K562 (cell line): Measurements from ENCODE around the gene ACBD3. TPM values are rescaled to one million over a fixed set of nuclear protein-coding genes. Genes with fewer than 3 reads are reported as not detected.

Experiments
- EWSR1 ChIP-seq: fragments of 450-650 bp; IDR thresholded peaks from 2 replicates; pipeline ENCODE4 v1.6.1; 2018; ENCODE audit warnings: borderline replicate concordance, mild to moderate bottlenecking, low read depth, moderate library complexity; ENCODE audit not compliant: partially characterized antibody
- FOXK1 ChIP-seq: sonication (generic); formaldehyde crosslinking; IDR thresholded peaks from 2 replicates; pipeline ENCODE4 v1.8.0; 2022; ENCODE audit warnings: missing genetic modification reagents, mild to moderate bottlenecking, borderline replicate concordance
- POLR2A ChIP-seq: fragments of 450-650 bp; conservative IDR thresholded peaks from 2 replicates; pipeline ENCODE4 v1.6.1; 2016
- RBM22 ChIP-seq: fragments of 200-400 bp; formaldehyde crosslinking; IDR thresholded peaks from 2 replicates; pipeline ENCODE4 v1.6.1; 2018; ENCODE audit warnings: low read length, low read depth; ENCODE audit not compliant: poor library complexity, severe bottlenecking
- RBM39 ChIP-seq: fragments of 200-400 bp; formaldehyde crosslinking; optimal IDR thresholded peaks from 2 replicates; pipeline ENCODE3; 2018; ENCODE audit warnings: low read depth, low read length
- RFX1 ChIP-seq: fragments of 450-650 bp; IDR thresholded peaks from 2 replicates; pipeline ENCODE4 v1.6.1; 2016; ENCODE audit warnings: mild to moderate bottlenecking, moderate library complexity
- SIRT6 ChIP-seq: IDR thresholded peaks from one replicate; pipeline ENCODE4 v1.6.1; 2012; ENCODE audit warnings: low read depth, mild to moderate bottlenecking, control low read depth, inconsistent platforms, low read length, moderate library complexity
- THRAP3 ChIP-seq: fragments of 450-650 bp; IDR thresholded peaks from 2 replicates; pipeline ENCODE4 v1.6.1; 2016; ENCODE audit warnings: mild to moderate bottlenecking, inconsistent platforms, borderline replicate concordance
- ZC3H8 ChIP-seq: fragments of 450-650 bp; IDR thresholded peaks from 2 replicates; pipeline ENCODE4 v1.6.1; 2017
- ZNF263 ChIP-seq: sonication (generic); formaldehyde crosslinking; IDR thresholded peaks from 2 replicates; pipeline ENCODE4 v1.8.0; 2022; ENCODE audit warnings: mild to moderate bottlenecking, missing genetic modification reagents, borderline replicate concordance
- ZNF408 ChIP-seq: fragments of 250-450 bp; sonication (Bioruptor Pico); IDR thresholded peaks from 2 replicates; pipeline ENCODE4 v1.4.0; 2020; ENCODE audit warnings: low read depth, mild to moderate bottlenecking, moderate library complexity
- polyA plus RNA-seq, 8 experiments: library from polyadenylated mRNA; depleted of rRNA in 4 of 8; stranded (reverse) in 5 of 8; unstranded in 3 of 8; fragments of >200 nt; fragmentation: Nextera tagmentation in 2 of 8; fragmentation: Illumina TruSeq in 1 of 8; extraction: Ambion mirVana in 2 of 8; extraction: Trizol in 1 of 8; gene quantifications; 2 replicates each; pipeline versions ENCODE4 v1.2.1 to v1.2.3, GENCODE V29; 2011 to 2014; ENCODE audit warnings: inconsistent platforms in 1 of 8, missing spikeins in 1 of 8
- total RNA-seq, 7 experiments: library from RNA; depleted of rRNA in 6 of 7; stranded (reverse); fragments of >200 nt in 6 of 7; fragmentation: Illumina TruSeq in 2 of 7; extraction: Trizol in 2 of 7; gene quantifications; 2 replicates each; pipeline versions ENCODE4 v1.2.1 to v1.2.3, GENCODE V29; 2011 to 2021; ENCODE audit warnings: low replicate concordance in 1 of 7
- TF ChIP-seq, protein P1 (sequence below): fragments of 450-650 bp; IDR thresholded peaks from 2 replicates; pipeline ENCODE4 v1.7.1; 2018; ENCODE audit warnings: mild to moderate bottlenecking, low read depth; ENCODE audit not compliant: partially characterized antibody
- TF ChIP-seq, protein P2 (sequence below): fragments of 250-450 bp; sonication (Bioruptor Pico); IDR thresholded peaks from 2 replicates; pipeline ENCODE4 v1.4.0; 2020
- TF ChIP-seq, protein P3 (sequence below), 2 experiments: fragments of 450-650 bp in 1 of 2; IDR thresholded peaks; 2 replicates each; pipeline ENCODE4 v1.6.1; 2011 to 2017; ENCODE audit warnings: low read depth in 2 of 2, antibody characterized with exemption in 1 of 2, borderline replicate concordance in 1 of 2, low read length in 1 of 2, mild to moderate bottlenecking in 1 of 2, mixed read lengths in 1 of 2; ENCODE audit not compliant: control insufficient read depth in 1 of 2

The ACBD3 gene
- total and polyA plus RNA-seq, 9 of the 15 experiments (the other 6 are each of a cell fraction or from before 2014, with no cell fraction given) = 11.1 to 36.7 (median 26.9) TPM

DNA sequence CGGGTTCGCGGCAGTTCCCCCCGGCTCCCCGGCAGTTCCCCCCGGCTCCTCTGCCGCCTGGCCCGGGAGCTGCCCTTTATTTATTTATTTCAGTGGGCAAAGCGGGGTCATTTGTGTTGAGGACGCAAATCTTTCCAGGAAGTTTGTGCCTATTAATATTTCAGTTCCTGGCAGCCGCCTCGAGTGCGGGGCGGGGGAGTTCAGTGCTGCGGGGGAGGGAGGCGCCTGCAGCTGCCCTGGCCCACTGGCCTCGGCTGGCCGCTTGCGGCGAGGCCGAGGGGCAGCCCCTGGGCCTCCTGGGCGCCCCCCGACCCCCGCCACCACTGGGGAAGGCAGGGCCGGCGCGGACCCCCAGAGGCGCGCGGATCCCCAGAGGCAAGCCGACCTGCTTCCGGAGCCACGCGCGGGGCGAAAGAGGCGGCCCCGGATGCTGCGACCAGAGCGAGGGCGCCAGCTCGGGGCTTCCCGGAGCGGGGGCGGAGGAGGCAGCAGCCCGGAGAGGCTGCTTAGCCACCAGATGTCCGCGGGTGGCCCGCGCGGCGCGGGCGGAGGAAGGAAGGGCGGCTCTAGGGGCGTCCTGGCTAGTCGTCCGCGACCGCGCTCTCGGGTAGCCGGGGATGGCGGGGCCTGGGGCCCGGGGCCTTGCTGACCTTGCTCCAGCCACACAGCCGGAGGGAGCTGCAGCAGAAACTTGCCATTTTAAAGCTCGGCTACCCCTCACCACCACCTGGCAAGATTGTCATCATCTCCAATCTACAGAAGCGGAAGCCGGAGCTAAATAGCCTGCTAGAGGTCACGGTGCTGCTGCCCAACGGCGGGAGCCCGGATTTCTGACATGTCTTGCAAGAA lies 76.1 kb downstream of the ACBD3 start (continued):
- TF ChIP-seq SIRT6 (no peak), THRAP3 (no peak), POLR2A (peak; percentile 60; the same call in 1 of the 2 replicates), ZNF263 (CRISPR knock-in tag) (no peak), RBM39 (no peak), RBM22 (no peak), EWSR1 (no peak), ZC3H8 (no peak), FOXK1 (CRISPR knock-in tag) (no peak), RFX1 (no peak), ZNF408 (no peak)
- TF ChIP-seq, protein P1, sequence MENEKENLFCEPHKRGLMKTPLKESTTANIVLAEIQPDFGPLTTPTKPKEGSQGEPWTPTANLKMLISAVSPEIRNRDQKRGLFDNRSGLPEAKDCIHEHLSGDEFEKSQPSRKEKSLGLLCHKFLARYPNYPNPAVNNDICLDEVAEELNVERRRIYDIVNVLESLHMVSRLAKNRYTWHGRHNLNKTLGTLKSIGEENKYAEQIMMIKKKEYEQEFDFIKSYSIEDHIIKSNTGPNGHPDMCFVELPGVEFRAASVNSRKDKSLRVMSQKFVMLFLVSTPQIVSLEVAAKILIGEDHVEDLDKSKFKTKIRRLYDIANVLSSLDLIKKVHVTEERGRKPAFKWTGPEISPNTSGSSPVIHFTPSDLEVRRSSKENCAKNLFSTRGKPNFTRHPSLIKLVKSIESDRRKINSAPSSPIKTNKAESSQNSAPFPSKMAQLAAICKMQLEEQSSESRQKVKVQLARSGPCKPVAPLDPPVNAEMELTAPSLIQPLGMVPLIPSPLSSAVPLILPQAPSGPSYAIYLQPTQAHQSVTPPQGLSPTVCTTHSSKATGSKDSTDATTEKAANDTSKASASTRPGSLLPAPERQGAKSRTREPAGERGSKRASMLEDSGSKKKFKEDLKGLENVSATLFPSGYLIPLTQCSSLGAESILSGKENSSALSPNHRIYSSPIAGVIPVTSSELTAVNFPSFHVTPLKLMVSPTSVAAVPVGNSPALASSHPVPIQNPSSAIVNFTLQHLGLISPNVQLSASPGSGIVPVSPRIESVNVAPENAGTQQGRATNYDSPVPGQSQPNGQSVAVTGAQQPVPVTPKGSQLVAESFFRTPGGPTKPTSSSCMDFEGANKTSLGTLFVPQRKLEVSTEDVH = no peak
- TF ChIP-seq, protein P2, sequence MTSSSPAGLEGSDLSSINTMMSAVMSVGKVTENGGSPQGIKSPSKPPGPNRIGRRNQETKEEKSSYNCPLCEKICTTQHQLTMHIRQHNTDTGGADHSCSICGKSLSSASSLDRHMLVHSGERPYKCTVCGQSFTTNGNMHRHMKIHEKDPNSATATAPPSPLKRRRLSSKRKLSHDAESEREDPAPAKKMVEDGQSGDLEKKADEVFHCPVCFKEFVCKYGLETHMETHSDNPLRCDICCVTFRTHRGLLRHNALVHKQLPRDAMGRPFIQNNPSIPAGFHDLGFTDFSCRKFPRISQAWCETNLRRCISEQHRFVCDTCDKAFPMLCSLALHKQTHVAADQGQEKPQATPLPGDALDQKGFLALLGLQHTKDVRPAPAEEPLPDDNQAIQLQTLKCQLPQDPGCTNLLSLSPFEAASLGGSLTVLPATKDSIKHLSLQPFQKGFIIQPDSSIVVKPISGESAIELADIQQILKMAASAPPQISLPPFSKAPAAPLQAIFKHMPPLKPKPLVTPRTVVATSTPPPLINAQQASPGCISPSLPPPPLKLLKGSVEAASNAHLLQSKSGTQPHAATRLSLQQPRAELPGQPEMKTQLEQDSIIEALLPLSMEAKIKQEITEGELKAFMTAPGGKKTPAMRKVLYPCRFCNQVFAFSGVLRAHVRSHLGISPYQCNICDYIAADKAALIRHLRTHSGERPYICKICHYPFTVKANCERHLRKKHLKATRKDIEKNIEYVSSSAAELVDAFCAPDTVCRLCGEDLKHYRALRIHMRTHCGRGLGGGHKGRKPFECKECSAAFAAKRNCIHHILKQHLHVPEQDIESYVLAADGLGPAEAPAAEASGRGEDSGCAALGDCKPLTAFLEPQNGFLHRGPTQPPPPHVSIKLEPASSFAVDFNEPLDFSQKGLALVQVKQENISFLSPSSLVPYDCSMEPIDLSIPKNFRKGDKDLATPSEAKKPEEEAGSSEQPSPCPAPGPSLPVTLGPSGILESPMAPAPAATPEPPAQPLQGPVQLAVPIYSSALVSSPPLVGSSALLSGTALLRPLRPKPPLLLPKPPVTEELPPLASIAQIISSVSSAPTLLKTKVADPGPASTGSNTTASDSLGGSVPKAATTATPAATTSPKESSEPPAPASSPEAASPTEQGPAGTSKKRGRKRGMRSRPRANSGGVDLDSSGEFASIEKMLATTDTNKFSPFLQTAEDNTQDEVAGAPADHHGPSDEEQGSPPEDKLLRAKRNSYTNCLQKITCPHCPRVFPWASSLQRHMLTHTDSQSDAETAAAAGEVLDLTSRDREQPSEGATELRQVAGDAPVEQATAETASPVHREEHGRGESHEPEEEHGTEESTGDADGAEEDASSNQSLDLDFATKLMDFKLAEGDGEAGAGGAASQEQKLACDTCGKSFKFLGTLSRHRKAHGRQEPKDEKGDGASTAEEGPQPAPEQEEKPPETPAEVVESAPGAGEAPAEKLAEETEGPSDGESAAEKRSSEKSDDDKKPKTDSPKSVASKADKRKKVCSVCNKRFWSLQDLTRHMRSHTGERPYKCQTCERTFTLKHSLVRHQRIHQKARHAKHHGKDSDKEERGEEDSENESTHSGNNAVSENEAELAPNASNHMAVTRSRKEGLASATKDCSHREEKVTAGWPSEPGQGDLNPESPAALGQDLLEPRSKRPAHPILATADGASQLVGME (CRISPR knock-in tag) = 0 out of 2 replicates have a peak, but pooled peaks have one; percentile 40
- TF ChIP-seq, protein P3, sequence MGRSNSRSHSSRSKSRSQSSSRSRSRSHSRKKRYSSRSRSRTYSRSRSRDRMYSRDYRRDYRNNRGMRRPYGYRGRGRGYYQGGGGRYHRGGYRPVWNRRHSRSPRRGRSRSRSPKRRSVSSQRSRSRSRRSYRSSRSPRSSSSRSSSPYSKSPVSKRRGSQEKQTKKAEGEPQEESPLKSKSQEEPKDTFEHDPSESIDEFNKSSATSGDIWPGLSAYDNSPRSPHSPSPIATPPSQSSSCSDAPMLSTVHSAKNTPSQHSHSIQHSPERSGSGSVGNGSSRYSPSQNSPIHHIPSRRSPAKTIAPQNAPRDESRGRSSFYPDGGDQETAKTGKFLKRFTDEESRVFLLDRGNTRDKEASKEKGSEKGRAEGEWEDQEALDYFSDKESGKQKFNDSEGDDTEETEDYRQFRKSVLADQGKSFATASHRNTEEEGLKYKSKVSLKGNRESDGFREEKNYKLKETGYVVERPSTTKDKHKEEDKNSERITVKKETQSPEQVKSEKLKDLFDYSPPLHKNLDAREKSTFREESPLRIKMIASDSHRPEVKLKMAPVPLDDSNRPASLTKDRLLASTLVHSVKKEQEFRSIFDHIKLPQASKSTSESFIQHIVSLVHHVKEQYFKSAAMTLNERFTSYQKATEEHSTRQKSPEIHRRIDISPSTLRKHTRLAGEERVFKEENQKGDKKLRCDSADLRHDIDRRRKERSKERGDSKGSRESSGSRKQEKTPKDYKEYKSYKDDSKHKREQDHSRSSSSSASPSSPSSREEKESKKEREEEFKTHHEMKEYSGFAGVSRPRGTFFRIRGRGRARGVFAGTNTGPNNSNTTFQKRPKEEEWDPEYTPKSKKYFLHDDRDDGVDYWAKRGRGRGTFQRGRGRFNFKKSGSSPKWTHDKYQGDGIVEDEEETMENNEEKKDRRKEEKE (IDR thresholded peaks at IDR 0.05; ENCODE audit: borderline replicate concordance in 1 of 2, control insufficient read depth in 1 of 2, low read depth in 2 of 2, low read length in 1 of 2) = no peak
